Fibroblast of skin of right quadriceps (primary cell): ENCODE results near the gene CTNNA2.
"Not testable (repeated sequence)": the region's sequence is repeated elsewhere in the genome, so short reads cannot be mapped to it uniquely, and the experiment has no call there.

Experiments
- DNase-seq: peaks from one replicate; pipeline ENCODE4 v3.0.0-alpha.2; 2013

Gene CTNNA2

DNA sequence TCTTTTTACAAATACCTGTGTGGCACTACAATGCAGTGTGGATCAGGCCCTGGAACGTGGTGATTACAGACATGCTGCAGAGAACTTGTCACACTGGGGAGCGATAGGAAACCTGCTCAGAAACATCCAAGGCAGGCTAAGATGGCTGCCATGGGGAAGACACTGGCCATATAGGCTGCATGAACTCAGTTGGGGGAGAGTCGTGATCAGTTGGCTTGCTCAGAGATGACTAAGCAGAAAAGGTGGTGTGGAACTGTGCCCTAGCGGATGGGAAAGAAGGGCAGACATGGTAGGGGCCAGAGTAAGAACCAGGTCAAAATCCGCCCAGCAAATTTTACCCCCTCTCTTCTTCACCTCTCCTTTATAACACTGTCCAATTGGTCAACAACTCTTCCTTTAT is 483.9 kb downstream of the CTNNA2 start:
- DNase-seq: no peak

DNA sequence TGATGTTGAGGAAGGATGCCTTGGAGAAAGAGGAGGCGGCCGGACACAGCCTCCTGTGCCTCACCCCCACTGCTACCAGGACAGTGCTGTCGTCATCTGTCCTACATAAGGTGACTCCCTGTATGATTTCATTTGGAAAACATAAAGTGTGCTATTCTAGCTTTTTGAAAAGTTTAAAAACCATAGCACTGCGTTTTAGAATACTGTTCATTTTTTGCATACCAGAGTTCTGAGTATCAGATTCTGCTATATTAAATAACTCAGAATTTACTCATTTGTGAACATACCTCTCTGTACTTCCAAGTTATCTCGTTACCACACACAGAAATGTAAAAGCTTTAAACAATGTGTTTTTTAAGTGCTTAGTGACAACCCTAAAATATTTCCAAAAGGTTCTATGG is 488.9 kb downstream of the CTNNA2 start:
- peak; percentile 84 for DNase-seq

GRCh38 chr2:80002112-80002511 is 489.3 kb downstream of the CTNNA2 start:
- no peak for DNase-seq

- DNase-seq: no peak
These were observed 489.8 kb downstream of the CTNNA2 start for GRCh38 chr2:80002568-80003157.

DNA sequence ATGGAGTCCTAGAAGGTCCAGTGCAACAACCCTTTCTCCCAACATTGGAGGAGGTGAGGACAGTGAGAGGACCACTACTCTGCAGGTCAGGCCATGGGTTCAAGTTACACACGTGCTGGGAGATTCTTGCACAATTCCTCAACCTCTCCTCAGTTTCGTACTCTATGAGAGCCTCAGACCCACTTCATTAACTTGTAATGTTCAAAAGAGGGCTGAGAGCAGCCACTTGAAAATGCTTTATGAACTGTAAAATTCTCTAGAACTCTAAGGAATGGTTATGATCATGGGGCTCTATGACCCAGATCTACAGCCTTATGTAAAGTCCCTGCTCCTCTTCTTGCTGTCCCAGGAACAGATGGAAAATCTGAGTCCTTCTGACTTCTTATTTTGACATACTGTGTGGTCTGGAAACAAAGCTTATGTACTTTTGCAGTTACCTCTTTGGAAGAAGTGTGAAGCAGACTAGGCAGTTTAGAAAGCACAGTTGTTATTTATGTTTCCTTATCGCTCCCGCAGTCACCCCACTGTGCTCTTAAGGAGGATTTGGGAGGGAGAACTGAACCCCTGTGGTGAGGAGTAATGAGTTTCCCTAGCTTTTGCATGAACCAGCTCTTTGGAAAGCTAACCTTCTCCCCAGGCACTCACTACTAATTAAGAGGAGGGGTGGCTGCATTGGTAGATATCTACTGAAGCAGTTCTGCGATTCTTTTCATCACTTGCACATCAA is 495.1 kb downstream of the CTNNA2 start:
- DNase-seq: no peak

DNA sequence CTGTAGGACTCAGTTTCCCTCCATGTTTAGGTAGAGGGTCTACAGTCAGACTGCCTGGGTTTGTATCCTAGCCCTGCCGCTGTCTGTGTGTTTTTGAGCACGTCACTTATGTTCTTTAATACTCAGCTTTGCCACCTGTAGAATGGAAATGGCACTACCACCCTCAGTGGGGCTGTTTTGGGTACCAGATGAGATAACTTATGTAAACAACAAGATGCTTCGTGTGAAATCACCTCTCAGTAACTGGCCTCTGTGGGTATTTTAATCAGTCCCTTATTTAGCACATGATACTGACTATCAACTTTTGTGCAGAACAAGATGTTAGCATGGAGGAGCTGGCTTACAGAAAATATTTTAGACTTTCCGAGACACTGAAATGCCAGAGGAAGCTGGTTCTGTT is 495.7 kb downstream of the CTNNA2 start:
- DNase-seq: no peak

DNA sequence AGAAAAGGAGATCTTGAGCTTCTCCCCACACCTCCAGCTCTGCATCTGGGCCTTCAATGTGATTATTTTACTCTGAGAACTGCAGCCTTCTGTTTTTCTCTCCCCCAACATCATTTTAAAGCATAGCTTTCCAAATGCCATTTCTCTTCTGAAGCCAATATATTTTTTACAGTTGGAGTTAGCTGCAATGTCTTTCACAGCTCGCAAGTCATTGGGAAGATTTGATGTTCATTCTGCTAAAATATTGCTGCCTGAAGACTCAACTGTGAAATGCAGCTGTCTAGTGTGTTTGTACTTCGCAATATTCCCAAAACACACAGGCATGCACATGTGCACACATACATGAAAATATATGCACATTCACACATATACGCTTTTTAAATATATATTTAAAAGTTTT is 496.4 kb downstream of the CTNNA2 start:
- no peak for DNase-seq

DNA sequence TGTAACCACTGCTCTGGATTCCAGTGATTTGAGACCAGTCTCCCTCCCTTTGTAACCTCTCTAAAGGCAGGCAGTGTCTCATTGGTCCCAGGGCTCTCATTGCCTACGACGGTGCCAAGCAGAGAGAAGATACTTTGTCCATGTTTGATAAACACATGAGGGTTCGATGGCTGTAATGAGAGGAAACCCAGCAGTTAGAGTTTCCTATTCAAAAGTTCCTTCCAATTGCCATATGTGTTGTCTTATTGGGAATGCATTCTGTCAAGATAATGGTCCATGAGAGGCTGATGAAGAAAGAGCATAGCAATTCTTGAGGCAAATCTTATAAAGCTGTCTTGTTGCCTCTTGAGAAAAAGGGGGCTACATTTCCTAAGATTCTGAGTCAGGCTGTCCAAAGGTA is 499.2 kb downstream of the CTNNA2 start:
- DNase-seq: no peak

- DNase-seq: peak; percentile 71
These were observed 501.8 kb downstream of the CTNNA2 start for GRCh38 chr2:80014637-80015036.

DNA sequence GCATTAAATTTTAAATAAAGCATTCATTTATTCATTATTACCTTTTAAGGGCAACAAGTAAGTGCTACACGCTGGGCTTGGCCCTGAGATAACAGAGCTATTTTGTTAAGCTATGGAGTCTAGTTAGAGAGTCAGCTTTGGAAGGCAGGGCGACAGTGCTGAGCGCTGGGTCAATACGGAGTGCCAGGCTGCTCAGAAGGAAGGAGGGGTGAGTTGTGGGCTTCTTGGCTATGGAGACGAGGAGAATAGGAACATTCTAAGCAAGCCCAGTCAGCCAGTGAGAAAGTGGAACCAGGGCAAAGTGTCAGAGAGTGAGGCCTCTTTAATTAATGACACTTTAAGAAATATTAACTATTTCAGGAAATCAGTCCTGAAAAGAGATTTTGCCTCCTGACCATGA is 503.3 kb downstream of the CTNNA2 start:
- DNase-seq: no peak

DNA sequence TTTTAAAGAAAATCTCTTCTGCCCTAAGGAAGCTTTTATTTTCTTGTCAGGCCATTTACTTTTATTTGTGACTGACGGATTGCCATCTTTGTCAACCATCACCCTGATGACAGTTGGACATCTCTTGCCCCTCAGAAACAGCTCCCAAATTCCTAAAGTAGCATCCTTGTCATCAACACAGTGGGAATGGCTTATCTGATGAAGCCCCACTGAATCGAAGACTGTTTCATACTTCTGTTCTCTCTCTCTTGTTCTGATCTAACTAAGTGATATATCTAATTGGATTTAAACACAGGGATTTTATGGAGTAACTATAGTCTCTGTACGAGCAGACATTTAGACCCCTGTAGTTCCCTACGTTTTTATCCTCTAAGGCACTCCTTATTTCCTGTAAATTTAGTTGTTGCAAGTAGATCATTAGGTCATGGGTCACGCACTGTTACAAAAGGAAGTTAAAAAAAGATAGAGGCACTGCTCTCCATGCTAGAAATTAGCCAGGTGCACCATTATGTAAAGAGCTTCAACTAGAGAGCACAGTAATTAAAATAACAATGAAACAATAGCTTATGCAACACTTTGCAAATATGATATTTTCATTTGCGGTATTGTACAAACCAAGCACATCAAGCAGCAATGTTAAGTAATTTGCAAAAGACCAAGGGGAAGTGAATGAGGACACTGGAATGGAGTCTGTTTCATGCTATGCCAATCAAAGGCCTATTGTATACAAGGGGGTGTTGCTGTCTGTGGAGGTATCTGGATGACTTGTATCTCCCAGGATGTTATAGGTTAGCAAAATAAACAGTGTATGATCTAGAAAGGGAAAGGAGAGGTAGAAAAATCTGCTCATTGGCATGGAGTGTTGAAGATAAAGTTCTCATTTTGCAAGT is 507.0 kb downstream of the CTNNA2 start:
- DNase-seq: no peak

GRCh38 chr2:80022018-80022417 is 509.2 kb downstream of the CTNNA2 start:
- DNase-seq: no peak

DNA sequence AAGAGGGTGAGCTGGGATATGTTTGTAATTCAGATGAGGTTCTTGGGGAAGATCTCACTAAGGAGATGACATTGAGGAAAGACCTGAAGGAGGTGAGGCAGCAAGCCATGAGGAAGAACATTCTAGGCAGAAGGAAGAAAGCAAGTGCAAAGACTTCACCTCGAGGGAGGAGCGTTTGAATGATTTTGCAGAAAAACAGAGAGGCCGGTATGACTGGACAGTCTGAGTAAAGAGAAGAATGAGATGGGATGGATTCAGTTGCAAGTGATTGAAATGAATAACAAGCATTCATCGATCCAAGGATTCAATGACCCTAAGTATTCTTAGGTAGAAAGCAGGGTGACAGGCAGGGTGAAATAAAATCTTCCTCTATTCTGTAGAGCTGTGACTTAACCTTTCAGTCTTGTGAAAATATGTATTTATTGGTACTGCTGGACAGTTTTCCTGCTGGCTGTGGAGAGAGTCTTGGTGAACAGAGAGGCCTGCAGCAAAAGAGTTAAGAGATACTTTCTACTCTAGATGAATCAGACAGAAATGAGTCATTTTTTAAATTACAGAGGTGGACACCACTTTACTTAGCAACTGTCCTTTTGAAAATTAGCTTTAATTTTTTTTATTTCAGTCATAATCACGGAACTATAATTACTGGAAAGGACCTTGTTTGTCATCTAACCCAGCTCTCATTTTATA is 513.3 kb downstream of the CTNNA2 start:
- peak; percentile 20 for DNase-seq

DNA sequence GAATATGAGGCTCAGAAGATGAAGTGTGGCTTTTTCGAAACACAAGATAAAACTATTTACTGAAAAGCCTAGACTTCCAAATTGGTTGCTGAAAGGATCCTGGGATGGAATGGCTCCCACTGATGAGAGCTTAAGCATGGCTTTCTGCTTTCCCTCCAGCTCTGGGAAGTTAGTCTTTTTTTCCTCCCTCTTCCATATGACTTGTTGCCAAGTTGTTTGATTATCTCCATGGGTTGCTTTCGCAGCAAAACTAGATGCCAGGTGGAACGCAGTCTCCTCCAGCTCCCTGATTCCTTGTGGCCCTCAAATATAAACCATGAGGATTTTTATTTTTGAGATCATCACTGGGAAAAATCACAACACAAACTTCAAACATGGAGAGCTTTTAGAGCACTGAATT is 515.2 kb downstream of the CTNNA2 start:
- no peak for DNase-seq

GRCh38 chr2:80028584-80028983 is 515.7 kb downstream of the CTNNA2 start:
- DNase-seq: no peak

DNA sequence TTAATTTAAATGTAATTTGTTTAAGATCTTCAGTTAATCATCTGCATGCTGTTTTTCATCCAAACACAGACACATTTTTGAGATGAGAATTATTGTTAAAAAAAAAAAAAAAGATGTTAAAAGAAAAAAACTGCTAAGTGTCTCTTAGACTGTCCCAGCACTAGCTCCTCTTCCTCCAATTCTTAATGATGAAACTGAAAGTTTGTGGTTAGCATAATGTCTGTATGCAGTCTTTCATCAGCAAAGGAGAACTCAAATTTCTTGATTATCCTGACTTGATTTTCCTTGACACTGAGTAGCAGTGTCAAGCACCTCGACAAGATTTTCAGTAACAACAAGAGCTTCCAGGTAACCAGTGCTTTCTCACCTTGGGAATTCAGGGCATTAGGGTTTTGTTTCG is 517.3 kb downstream of the CTNNA2 start:
- no peak for DNase-seq

DNA sequence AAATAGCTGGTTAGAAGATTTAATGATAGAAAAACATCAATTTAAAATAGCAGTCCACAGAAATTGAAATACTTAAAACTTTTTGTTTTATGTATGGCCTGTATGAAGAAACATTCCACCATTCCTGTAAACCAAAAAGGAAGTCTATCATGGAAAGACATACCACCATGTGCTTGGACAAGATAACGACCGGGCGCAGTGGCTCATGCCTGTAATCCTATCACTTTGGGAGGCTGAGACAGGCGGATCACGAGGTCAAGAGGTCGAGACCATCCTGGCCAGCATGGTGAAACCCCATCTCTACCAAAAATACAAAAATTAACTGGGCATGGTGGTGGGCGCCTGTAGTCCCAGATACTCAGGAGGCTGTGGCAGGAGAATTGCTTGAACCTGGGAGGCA is 519.8 kb downstream of the CTNNA2 start:
- not testable (repeated sequence) for DNase-seq

- DNase-seq: no peak
These were observed 523.0 kb downstream of the CTNNA2 start for GRCh38 chr2:80035749-80036285.

DNA sequence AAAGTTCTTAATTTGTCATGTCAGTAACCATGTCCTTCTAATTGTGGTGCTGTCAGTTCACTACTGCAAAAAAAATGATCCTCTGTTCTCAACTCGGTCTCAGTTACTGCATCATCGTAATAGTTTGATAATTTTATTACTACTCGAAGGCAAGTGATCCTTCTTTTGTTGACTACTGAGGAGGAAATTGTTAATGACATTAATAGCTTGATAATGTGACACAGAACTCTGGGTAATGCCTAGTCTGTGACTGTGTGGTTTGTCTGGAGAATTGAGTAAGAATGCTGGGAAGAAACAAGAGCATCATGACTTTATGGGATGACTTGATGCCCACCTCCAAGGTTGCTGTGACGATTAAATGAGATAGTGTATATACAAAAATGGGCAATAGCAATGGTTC is 524.5 kb downstream of the CTNNA2 start:
- no peak for DNase-seq

- no peak for DNase-seq
These were observed 527.4 kb downstream of the CTNNA2 start for GRCh38 chr2:80040226-80040625.

DNA sequence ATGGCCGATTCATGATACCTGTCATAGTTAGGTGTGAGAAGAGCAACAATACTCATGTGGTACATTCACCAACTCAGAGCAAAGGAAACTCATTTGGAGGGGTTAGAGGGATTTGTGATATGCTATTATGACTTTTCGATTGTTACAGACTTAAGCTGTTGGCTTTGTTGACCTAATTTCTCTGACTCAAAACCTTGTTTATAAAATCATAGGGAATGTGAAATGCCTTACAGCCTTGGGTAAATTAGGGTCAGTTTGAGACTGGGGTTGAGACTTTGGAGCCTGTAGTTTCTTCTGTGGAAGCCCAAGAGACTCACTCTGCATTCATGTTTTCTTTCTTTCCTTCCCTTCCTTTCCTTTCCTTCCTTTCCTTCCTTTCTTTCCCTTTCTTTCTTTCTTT is 529.8 kb downstream of the CTNNA2 start:
- DNase-seq: no peak

DNA sequence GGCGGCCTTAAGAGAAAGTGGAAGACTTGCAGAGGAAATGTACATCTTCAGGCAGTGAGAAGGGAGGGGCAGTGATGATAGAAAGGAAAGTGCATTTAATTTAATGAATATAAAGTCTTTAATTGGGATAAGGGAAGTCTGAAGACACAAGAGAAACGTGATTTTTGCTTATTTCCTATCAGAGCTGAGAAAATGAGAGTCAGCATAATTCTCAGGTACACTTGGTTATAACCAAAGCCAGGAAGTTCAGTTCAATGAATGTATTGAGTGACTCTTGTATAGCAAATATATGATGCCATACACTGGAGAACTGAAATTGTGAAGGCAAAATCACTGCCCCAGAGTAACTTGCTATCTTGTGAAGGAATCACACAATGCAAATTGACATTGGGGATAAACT is 535.4 kb downstream of the CTNNA2 start:
- DNase-seq: no peak

DNA sequence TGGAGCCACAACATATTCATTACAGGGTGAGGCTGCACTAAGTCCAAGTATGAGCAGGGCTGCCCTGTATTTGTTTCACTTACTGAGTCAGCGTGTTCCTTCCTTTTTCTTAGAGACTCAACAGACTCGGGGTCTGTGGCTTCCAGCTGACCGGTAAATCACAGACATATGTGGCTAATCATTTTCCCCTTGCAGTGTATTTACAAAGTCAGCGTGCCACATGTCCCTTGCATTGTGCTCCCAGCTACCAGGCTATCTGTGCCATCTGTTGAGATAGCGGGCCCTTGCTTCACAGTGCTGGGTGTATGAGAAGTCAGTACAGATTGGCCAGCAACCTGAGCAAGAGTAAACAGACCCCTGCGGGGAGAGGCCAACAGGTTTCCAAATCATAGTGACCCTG is 537.4 kb downstream of the CTNNA2 start:
- peak; percentile 20 for DNase-seq
